Upper lobe of right lung (tissue), 1 donor: Measurements from ENCODE around the gene PTGDR. TPM values are rescaled to one million over a fixed set of nuclear protein-coding genes. Genes with fewer than 3 reads are reported as not detected.

Source experiments
- ATAC-seq: fragments of 200-7000 bp; cut with Tn5 transposase; one replicate; pipeline ENCODE4 v1.9.1; 2020; ENCODE audit warnings: mild to moderate bottlenecking, moderate library complexity
- DNase-seq: peaks from one replicate; pipeline ENCODE4 v3.0.0-alpha.2; 2020
- H3K27ac ChIP-seq: fragments of 200-600 bp; one replicate; pipeline ENCODE4 v1.8.0; 2022
- H3K27me3 ChIP-seq: fragments of 200-600 bp; one replicate; pipeline ENCODE4 v1.8.0; 2022; ENCODE audit warnings: mild to moderate bottlenecking
- H3K36me3 ChIP-seq: fragments of 200-600 bp; one replicate; pipeline ENCODE4 v1.8.0; 2022
- H3K4me1 ChIP-seq: fragments of 200-600 bp; one replicate; pipeline ENCODE4 v1.8.0; 2022
- H3K4me3 ChIP-seq: fragments of 200-600 bp; one replicate; pipeline ENCODE4 v1.8.0; 2022; ENCODE audit warnings: mild to moderate bottlenecking
- H3K9me3 ChIP-seq: fragments of 200-600 bp; one replicate; pipeline ENCODE4 v1.8.0; 2022
- intact Hi-C: fragments of 100-400 bp; cut with DNase I; formaldehyde crosslinking; loops from one replicate; pipeline ENCODE4 v1.11.0; 2022
- total RNA-seq: library from RNA; stranded (reverse); fragmentation: NEBNext Ultra II Directional; extraction: Animal tissue kit (Norgen Biotek cat#: 25700); gene quantifications from one replicate; pipeline ENCODE4 v1.2.1, GENCODE V29; 2021
- TF ChIP-seq, protein P1 (sequence below): fragments of 200-600 bp; IDR thresholded peaks from one replicate; pipeline ENCODE4 v1.8.0; 2022; ENCODE audit warnings: antibody characterized with exemption
- donor health status: DM: no; HTN: yes; CAD: no; lungs with severe emphysema.

PTGDR gene
- total RNA-seq, 1 donor from 2014 or later: 1.6 TPM

DNA sequence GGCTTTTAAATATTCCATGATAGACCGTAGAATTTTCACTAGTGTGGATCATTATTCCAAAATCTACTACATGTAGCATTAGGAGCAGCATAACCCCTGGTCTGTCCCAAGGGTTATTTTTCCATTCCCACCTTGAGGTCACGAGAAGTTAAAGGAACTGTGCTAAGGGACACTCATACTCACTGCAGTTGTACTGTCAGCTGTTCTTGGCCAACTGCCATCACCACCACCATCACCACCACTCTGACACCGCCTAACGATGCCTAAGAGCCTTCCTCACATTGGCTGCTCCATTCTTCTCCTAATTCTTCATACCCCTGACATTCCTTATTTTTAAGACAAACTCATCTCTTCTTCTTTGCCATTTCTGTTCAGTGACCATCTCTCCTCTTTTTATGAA is 13.4 kb upstream of the PTGDR start:
- ATAC-seq (no peak), DNase-seq (no peak)
- H3K36me3 ChIP-seq: no peaks in the 10 kb centered on the region
- no peak overlapping the region for H3K4me3 ChIP-seq
- TF ChIP-seq, protein P1, sequence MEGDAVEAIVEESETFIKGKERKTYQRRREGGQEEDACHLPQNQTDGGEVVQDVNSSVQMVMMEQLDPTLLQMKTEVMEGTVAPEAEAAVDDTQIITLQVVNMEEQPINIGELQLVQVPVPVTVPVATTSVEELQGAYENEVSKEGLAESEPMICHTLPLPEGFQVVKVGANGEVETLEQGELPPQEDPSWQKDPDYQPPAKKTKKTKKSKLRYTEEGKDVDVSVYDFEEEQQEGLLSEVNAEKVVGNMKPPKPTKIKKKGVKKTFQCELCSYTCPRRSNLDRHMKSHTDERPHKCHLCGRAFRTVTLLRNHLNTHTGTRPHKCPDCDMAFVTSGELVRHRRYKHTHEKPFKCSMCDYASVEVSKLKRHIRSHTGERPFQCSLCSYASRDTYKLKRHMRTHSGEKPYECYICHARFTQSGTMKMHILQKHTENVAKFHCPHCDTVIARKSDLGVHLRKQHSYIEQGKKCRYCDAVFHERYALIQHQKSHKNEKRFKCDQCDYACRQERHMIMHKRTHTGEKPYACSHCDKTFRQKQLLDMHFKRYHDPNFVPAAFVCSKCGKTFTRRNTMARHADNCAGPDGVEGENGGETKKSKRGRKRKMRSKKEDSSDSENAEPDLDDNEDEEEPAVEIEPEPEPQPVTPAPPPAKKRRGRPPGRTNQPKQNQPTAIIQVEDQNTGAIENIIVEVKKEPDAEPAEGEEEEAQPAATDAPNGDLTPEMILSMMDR: no peak
- intact Hi-C loops: no loop called here
- H3K27ac ChIP-seq: no peak overlapping the region
- H3K27me3 ChIP-seq: no peaks in the 10 kb centered on the region
- no peaks in the 10 kb centered on the region for H3K9me3 ChIP-seq
- no peaks in the 10 kb centered on the region for H3K4me1 ChIP-seq

DNA sequence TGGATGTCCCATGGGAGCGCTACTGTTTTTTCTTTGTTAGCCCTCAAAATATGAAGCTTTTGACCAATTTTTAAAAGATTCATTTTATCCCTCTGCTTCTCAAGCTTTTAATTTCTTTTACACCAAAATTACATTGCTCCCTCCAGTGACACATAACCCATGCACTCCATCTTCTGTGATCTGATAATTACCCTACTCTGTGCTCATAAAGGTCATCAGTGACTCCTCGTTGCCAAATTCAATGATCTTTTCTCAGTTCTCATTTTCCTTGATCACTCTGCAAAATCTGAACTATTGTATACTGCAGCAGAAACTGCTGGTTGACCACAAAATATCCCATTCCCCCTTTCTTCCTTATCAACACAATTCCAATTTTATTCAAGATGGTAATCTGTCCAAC is 8.7 kb upstream of the PTGDR start:
- no peaks in the 10 kb centered on the region for H3K9me3 ChIP-seq
- H3K27me3 ChIP-seq: no peaks in the 10 kb centered on the region
- DNase-seq (no peak), ATAC-seq (no peak)
- H3K27ac ChIP-seq: no peak overlapping the region
- no peaks in the 10 kb centered on the region for H3K4me1 ChIP-seq
- intact Hi-C loops: no loop called here
- TF ChIP-seq, protein P1: no peak
- no peak overlapping the region for H3K4me3 ChIP-seq
- H3K36me3 ChIP-seq: no peaks in the 10 kb centered on the region

DNA sequence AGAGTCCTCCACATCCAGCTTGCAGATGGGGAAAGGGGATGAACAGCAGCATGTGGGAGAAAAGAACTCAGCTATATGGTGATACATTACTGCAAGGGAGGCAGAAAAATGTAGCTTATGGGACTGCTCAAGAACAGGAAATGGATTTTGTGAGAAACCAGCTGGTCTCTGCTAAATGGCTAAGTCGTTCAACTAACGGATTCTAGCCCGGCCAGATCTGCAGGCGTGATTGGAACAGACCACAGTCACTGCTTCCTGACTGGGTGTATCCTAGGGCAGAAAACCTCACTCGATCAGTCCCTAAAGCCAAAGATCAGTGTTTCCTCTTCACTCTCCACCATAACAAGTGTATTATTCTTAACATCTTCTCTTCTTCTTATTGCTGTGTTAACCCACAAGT is 8.1 kb upstream of the PTGDR start:
- no peak overlapping the region for H3K27ac ChIP-seq
- TF ChIP-seq, protein P1: no peak
- DNase-seq (no peak), ATAC-seq (no peak)
- no peak overlapping the region for H3K4me3 ChIP-seq
- intact Hi-C loops: no loop called here
- no peaks in the 10 kb centered on the region for H3K9me3 ChIP-seq
- H3K4me1 ChIP-seq: no peaks in the 10 kb centered on the region
- no peaks in the 10 kb centered on the region for H3K36me3 ChIP-seq
- H3K27me3 ChIP-seq: no peaks in the 10 kb centered on the region

DNA sequence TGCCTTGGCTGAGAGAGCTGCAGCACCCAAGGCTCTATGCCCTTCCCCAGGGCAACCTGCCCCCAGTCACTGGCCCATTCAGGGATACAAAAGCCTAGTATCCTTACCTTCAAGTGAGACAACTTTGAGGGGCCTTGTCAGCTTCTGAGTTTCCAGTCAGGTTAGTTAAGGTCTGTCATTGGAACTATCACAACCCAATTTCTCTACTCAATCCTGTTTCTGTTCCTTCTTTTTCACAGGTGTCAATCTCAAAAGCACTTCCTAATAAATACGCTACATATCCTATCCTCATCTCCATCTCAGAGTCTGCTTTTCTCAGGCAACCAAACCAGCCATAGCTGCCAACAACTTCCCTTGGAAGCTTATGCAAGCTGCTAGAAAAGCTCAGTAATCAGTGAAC is 4.9 kb upstream of the PTGDR start:
- no peak for DNase-seq
- no peaks in the 10 kb centered on the region for H3K9me3 ChIP-seq
- no peak overlapping the region for H3K27ac ChIP-seq
- H3K4me3 ChIP-seq: no peak overlapping the region
- intact Hi-C loops: no loop called here
- TF ChIP-seq, protein P1: no peak
- no peak for ATAC-seq
- peaks cover 10% of the 10 kb centered on the region for H3K4me1 ChIP-seq
- no peaks in the 10 kb centered on the region for H3K36me3 ChIP-seq
- H3K27me3 ChIP-seq: peaks cover 5% of the 10 kb centered on the region

DNA sequence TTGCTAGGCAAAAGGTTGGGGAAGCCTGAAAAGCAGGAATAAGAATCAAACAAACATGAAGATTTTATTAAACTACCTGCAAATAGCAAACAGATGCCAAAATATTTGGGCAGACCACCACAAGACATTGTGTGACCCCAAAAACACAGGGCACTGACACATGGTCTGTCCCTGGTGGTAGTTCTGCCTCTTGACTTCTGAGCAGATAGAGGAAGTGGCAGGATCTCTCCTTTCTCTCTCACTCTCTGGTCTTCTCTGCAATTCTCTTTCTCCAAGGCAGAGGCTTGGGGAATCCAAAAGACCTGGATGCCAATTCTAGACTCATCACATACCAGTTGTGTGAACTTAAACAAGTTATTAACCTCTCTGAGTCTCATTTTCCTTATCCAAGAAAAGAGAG is 4.3 kb upstream of the PTGDR start:
- Histone ChIP-seq H3K27me3 (peaks cover 11% of the 10 kb centered on the region), H3K4me1 (peaks cover 10% of the 10 kb centered on the region), H3K27ac (no peak overlapping the region), H3K36me3 (no peaks in the 10 kb centered on the region), H3K4me3 (no peak overlapping the region), H3K9me3 (no peaks in the 10 kb centered on the region)
- TF ChIP-seq, protein P1: no peak
- DNase-seq: no peak
- intact Hi-C loops: no loop called here
- no peak for ATAC-seq

DNA sequence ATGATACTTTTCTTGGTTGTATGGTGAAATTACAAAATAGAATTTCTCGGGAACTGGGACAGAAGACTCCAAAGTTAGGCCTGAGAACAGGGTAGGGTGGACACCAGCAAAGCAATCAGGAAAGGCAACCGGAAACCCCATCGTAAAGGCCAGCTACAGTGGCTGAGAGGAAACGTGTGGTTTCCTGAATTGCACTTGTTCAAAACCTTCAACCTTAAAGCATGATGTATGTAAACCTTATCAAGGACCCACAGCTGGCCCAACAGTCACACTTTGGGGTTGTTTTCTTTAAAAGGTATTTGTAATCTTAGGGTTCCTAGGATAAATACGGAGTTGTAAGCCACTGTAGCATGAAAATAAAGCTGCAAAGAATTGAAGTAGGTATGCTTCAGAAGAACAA is 2.2 kb upstream of the PTGDR start:
- Histone ChIP-seq H3K4me1 (peaks cover 10% of the 10 kb centered on the region), H3K36me3 (no peaks in the 10 kb centered on the region), H3K4me3 (no peak overlapping the region), H3K9me3 (no peaks in the 10 kb centered on the region), H3K27ac (no peak overlapping the region), H3K27me3 (peaks cover 27% of the 10 kb centered on the region)
- intact Hi-C loops: no loop called here
- TF ChIP-seq, protein P1: no peak
- DNase-seq: no peak
- ATAC-seq: no peak
